SIG-M5 (cell line): ENCODE results near the gene FBXO48.

Experiments used
- DNase-seq: peaks from one replicate; lab custom pipeline; 2025; lab: John Stamatoyannopoulos, UW

The FBXO48 gene

DNA sequence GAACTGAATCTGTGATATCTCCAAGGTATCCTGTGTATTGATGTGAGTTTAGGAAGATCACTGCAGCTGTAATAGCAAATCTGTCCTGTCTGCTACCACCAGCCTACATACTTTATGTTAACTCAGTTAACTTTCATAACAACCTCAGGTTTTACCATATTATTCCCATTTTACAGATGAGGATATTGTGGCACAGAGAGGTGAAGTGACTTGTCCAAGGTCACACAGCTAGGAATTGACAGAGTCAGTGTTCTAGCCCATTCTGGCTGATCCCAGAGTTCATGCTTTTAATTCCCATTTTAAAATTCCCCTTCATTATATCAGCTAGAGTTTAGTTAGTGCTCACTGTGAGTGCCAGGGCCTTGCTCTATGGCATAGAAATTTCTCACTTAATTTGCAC lies 52.6 kb downstream of the FBXO48 start:
- DNase-seq, result no peak

GRCh38 chr2:68413466-68413865 lies 53.6 kb downstream of the FBXO48 start:
- no peak for DNase-seq

DNA sequence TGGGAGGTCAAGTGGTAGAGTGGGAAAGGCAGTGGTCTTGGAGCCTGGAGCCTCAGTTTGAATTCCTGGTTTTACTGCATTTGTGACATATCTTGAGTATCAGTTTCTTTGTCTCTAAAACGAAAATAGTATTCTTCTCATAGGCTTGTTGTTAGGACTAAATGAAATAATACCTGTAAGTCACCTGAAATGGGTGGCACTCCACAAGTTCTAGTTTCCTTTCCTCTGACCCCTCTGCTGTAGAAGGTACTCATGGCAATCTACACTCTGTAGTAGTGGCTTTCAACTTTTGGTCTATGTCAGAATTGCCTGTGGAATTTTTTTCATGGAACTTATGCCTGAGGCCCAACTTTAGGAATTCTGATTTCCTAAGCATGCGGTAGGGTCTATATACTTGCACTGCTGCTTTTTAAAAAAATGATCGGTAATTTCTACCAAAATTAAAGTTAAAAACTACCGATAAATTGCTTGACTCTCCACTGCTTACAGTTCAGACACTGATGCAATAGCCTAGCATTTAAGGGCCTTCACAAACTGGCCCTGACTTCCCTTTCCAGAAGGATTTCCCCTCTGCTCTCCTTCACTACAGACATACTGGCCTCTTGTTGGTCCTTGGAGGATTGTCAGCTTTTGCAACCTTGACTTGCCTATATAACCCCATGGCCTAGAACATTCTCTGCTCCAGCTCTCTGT lies 54.8 kb downstream of the FBXO48 start:
- DNase-seq, result no peak

DNA sequence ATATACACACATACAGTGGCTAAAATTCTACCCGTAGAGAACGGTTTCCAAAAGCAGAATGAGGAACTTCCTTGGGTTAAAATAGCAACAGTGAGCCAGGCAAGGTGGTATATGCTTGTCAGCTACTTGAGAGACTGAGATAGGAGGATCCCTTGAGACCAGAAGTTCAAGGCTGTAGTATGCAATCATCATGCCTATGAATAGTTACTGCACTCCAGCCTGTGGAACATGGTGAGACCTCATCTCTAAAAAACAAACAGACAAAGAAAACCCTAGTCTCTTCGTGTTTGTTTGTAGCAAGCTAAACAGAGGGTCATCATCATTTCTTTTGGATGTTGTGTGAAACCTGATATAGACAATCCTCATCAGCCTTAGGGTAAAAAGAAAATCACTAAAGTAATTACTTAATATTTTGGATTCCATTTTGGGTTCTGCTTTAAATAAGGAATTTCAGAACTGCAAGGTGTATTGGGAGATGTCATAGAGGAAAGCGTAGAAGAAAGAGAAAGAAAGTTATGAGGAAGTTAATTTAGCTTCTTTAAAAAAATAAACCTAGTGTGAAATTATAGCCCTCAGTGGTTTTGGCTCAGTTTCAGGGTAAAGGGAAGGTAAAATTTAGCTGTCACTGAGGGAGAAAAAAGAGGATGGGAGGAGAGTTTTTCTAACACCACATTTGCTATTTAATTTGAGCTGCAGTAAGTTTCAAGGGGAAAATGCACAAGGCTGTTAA lies 55.5 kb downstream of the FBXO48 start:
- peak; percentile 70 for DNase-seq
